HUES6 (cell line): ENCODE measurements around the gene AKR7A3.
"Not testable (repeated sequence)": the region's sequence is repeated elsewhere in the genome, so short reads cannot be mapped to it uniquely, and the experiment has no call there.

Experiments used
- H3K27ac ChIP-seq: 2 replicates; pipeline ENCODE4 v1.7.0; 2013; ENCODE audit warnings: low read depth, mild to moderate bottlenecking, low read length, inconsistent platforms
- H3K27me3 ChIP-seq: 2 replicates; pipeline ENCODE4 v1.6.1; 2013; ENCODE audit warnings: low read length; ENCODE audit not compliant: control insufficient read depth, insufficient read depth
- H3K36me3 ChIP-seq: 2 replicates; pipeline ENCODE4 v1.6.1; 2013; ENCODE audit warnings: low read length; ENCODE audit not compliant: control insufficient read depth, insufficient read depth
- H3K4me1 ChIP-seq: 2 replicates; pipeline ENCODE4 v1.6.1; 2013; ENCODE audit warnings: low read length; ENCODE audit not compliant: control insufficient read depth, insufficient read depth
- H3K4me3 ChIP-seq: 2 replicates; pipeline ENCODE4 v1.5.1; 2013; ENCODE audit warnings: low read depth, low read length
- H3K9ac ChIP-seq: one replicate; pipeline ENCODE4 v1.6.1; 2013; ENCODE audit warnings: mild to moderate bottlenecking, low read length
- H3K9me3 ChIP-seq: 2 replicates; pipeline ENCODE4 v1.6.1; 2013; ENCODE audit warnings: low read depth, low read length; ENCODE audit not compliant: control insufficient read depth, insufficient read depth

AKR7A3 gene

DNA sequence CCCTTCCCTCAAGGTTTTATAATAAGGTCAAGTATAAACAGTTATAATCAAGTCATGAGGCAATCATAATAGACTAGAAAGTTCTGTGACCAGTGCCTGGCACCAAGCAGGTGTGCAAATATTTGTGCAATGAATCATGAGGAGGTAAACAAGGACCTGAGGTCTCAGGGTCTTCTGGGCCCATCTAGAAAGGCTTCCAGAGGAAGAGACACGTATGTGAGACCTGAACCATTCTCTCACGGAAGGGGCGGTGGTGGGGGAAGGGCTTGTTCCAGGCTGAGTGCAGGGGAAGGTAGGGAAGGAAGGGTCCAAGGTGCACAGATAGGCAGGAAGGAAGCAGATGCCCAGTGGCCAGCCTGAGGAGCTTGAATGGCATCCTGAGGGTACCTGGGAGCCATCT is 3.2 kb downstream of the AKR7A3 start:
- not testable (repeated sequence) for H3K9ac ChIP-seq, H3K36me3 ChIP-seq, H3K27ac ChIP-seq, H3K9me3 ChIP-seq, H3K4me1 ChIP-seq, H3K4me3 ChIP-seq
- H3K27me3 ChIP-seq, result peaks cover 27% of the 10 kb centered on the region

DNA sequence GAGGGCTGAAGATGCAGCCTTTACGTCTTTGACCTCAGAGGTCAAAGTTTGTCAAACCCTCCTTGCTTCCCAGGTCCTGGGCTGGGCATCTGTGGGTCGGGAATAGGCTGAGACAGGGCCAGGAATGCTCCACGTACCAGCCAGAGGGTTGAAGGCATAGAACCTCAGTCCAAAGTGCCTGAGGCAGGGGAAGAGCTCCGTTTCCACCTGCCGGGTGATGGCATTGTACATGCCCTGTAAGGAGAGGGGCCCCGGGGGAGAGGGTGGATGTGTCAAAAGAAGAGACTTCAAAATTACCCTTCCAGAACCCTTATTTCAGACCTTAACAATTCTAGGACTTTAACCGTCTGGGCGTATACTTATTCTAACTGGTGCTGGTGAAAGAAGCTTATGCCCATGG is 3.7 kb downstream of the AKR7A3 start:
- H3K9ac ChIP-seq, result no peak overlapping the region
- no peak overlapping the region for H3K27ac ChIP-seq
- peaks cover 23% of the 10 kb centered on the region for H3K27me3 ChIP-seq

DNA sequence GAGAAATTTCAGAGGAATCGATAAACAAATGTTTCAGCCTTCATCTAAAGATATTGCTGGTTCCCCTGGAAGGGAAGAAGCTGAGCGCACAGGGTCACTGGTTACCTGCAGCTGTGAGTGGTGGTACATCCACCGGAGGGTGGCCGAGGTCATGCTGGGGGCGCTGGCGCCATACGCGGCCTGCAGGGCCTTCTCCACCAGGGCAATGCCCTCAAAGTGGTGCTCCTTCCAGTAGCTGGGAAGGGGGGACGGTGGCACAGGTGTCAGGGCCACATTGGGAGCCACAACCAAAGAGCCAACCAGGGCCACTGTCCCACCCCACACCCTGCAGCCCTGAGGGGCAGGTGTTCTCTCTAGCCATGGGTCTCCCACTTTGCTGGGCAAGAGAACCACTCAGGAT is 4.7 kb downstream of the AKR7A3 start:
- H3K27me3 ChIP-seq, result peaks cover 13% of the 10 kb centered on the region; the same call in 1 of the 2 replicates
- peaks cover 4% of the 10 kb centered on the region; the same call in 1 of the 2 replicates for H3K36me3 ChIP-seq
- H3K27ac ChIP-seq, result no peak overlapping the region
- H3K9me3 ChIP-seq, result no peaks in the 10 kb centered on the region
- H3K4me3 ChIP-seq, result no peak overlapping the region
- H3K4me1 ChIP-seq, result no peaks in the 10 kb centered on the region
- no peak overlapping the region for H3K9ac ChIP-seq

More for the DNA sequence above, 3.7 kb downstream of the AKR7A3 start:
- Histone ChIP-seq H3K4me3 (no peak overlapping the region), H3K4me1 (no peaks in the 10 kb centered on the region), H3K36me3 (peaks cover 4% of the 10 kb centered on the region; the same call in 1 of the 2 replicates), H3K9me3 (no peaks in the 10 kb centered on the region)

DNA sequence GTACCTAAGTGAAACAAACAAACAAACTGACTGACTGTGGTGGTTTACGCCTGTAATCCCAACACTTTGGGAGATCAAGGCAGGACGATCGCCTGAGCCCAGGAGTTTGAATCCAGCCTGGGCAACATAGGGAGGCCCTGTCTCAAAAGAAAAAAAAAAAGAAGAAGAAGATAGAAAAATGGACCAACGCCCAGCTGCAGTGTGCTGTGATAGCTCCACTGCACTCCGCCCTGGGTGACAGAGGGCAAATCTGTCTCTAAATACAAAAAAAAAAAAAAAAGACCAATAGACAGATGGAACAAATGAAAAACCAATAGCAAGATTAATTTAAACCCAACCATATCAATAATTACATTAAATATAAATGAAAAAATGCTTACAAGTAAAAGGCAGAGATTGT is 13.9 kb downstream of the AKR7A3 start:
- Histone ChIP-seq H3K4me1 (no peaks in the 10 kb centered on the region), H3K27ac (no peak overlapping the region), H3K9ac (no peak overlapping the region), H3K9me3 (no peaks in the 10 kb centered on the region), H3K27me3 (peaks cover 13% of the 10 kb centered on the region; the same call in 1 of the 2 replicates), H3K36me3 (no peaks in the 10 kb centered on the region), H3K4me3 (no peak overlapping the region)

DNA sequence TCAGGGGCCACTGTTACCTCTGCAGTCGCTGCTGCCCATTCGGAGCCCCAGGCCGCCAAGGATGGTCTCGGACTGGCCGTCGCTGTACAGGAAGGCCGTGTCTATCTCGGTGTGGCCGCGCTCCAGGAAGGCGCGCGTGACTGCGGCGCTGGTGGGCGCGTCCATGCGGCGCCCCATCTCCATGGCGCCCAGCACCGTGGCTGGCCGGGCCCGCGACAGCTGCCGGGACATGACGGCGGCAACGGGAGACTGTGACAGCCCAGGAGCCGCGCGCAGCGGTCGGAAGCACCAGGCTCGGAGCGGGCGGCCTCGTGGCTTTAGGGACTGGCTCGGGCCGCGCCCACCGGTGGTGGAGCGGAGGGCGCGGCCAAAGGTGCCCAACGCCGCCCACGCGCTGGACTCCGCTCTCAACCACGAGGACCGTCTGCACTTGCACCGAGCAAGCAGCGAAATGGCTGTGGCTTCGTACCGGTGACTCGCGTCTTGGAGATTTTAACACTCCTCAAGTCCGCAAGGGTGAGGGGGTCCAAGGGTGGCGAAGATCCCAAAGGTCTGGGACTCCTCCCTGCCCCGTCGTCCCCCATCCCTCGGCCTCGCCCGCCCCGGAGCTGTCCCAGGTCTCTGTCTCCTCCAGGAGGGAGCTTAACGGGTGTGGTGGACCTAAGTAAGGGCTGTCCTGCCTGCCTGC is 14.6 kb downstream of the AKR7A3 start:
- H3K27ac ChIP-seq, H3K9me3 ChIP-seq, H3K36me3 ChIP-seq, H3K4me1 ChIP-seq, H3K4me3 ChIP-seq, H3K9ac ChIP-seq: not testable (repeated sequence)
- peaks cover 13% of the 10 kb centered on the region; the same call in 1 of the 2 replicates for H3K27me3 ChIP-seq

DNA sequence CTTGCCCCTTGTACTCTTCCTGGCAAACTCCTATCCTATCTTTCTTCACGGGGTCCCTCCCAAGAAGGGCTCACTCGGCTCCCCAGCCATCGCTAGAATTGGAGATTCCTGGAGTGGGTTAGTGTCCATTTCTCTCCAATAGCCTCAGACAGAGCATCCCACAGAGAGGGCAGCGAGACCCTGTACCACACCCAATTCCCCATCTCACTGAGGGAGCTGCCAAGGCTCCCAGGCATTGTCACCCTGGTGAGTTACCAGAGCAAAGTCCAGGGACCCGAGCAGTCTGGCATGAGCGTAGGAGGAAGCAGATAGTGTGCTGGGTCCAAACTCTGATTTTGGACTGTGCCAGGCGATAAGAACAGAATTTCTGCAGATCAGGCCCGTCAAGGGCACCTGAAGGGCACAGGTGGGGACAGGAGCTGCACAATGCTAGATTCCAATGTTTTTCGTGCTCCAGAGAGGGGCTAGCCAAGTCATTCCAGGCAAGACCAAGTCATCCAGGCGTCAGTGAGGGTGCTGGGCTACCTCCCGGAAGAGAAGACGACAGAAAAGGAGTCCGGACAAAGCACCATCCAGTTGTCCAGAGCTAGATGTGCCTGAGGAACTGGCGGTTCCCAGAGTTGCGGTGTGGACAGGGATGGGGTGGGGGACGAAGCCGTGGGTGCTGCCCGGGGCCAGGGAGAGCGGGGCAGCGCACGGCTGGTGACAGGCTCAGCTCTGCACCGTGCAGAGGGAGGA is 15.3 kb downstream of the AKR7A3 start:
- no peak overlapping the region for H3K4me3 ChIP-seq

DNA sequence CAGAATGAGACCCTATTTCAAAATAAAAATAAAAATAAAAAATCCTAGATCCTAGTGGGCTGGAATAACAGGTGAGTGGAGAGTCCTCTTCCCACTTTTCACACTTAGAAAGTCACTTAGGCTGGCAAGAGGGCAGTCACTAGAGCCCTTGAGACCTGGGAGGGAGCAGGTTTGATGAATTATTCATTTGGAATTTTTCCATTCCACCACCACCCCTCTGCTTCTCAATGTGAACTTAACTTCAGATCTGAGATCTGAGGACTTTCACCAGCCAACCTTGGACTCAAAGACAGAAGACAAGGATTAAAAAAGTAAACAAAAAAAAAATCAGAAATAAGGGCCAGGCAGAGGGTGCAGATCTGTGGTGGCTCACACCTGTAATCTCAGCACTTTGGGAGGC is 16.5 kb downstream of the AKR7A3 start:
- no peaks in the 10 kb centered on the region for H3K36me3 ChIP-seq
- no peak overlapping the region for H3K9ac ChIP-seq
- H3K27ac ChIP-seq, result no peak overlapping the region
- H3K4me1 ChIP-seq, result no peaks in the 10 kb centered on the region
- peaks cover 13% of the 10 kb centered on the region; the same call in 1 of the 2 replicates for H3K27me3 ChIP-seq
- H3K4me3 ChIP-seq, result no peak overlapping the region
- no peaks in the 10 kb centered on the region for H3K9me3 ChIP-seq

More for the DNA sequence above, 15.3 kb downstream of the AKR7A3 start:
- Histone ChIP-seq H3K27ac (no peak overlapping the region), H3K27me3 (peaks cover 13% of the 10 kb centered on the region; the same call in 1 of the 2 replicates), H3K9me3 (no peaks in the 10 kb centered on the region), H3K9ac (no peak overlapping the region), H3K4me1 (no peaks in the 10 kb centered on the region), H3K36me3 (no peaks in the 10 kb centered on the region)

DNA sequence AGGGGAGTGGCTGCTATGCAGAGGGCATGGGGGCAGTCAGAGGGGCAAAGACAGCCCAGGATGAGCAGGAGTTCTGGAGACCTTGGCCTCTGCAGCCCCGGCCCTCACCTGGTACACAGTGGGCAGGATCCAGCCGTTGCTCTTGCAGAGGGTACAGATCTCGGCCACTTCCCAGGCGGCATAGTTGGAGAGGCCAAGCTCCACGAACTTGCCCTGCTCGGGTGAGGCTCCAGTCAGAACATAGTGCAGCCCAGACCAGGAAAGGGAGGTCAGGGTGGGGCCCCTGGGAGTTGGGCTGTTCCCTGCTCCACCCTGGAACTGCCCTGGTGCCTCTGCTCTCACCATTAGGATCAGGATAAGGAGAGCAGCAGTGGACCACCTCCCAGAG is 18.2 kb downstream of the AKR7A3 start:
- H3K36me3 ChIP-seq, H3K9ac ChIP-seq, H3K4me3 ChIP-seq, H3K4me1 ChIP-seq, H3K9me3 ChIP-seq, H3K27ac ChIP-seq: not testable (repeated sequence)
- peaks cover 13% of the 10 kb centered on the region; the same call in 1 of the 2 replicates for H3K27me3 ChIP-seq

DNA sequence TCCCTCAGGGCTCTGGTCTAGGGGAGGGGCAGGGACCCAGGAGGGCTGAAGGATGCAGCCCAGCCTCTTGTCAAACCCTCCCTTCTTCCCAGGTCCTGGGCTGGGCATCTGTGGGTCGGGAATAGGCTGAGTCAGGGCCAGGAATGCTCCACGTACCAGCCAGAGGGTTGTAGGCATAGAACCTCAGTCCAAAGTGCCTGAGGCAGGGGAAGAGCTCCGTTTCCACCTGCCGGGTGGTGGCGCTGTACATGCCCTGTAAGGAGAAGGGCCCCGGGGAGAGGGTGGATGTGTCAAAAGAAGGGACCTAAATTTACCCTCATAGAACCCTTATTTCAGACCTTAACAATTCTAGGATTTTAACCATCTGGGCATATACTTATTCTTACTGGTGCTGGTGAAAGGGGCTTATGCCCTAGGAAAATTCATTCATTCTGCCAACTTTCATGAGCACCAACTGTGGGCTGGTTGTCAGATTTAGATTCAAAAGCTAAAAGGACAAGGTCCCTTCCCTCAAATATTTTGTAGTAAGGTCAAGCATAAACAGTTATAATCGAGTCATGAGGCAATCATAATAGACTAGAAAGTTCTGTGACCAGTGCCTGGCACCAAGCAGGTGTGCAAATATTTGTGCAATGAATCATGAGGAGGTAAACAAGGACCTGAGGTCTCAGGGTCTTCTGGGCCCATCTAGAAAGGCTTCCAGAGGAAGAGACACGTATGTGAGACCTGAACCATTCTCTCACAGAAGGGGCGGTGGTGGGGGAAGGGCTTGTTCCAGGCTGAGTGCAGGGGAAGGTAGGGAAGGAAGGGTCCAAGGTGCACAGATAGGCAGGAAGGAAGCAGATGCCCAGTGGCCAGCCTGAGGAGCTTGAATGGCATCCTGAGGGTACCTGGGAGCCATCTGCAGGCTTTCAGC is 18.9 kb downstream of the AKR7A3 start:
- not testable (repeated sequence) for H3K9ac ChIP-seq, H3K27ac ChIP-seq, H3K4me3 ChIP-seq, H3K4me1 ChIP-seq, H3K9me3 ChIP-seq, H3K36me3 ChIP-seq
- H3K27me3 ChIP-seq, result peaks cover 13% of the 10 kb centered on the region; the same call in 1 of the 2 replicates

DNA sequence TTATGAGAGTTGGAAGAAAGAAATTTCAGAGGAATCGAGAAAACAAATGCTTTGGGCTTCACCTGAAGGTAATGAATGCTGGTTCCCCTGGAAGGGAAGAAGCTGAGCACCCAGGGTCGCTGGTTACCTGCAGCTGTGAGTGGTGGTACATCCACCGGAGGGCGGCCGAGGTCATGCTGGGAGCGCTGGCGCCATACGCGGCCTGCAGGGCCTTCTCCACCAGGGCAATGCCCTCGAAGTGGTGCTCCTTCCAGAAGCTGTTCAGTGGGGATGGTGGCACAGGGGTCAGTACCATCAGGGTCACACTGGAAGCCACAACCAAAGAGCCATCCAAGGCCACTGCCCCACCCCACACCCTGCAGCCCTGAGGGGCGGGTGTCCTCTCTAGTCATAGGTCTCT is 20.1 kb downstream of the AKR7A3 start:
- Histone ChIP-seq H3K27me3 (peaks cover 3% of the 10 kb centered on the region; the same call in 1 of the 2 replicates), H3K9me3 (no peaks in the 10 kb centered on the region), H3K9ac (no peak overlapping the region), H3K4me3 (no peak overlapping the region), H3K4me1 (no peaks in the 10 kb centered on the region), H3K27ac (no peak overlapping the region), H3K36me3 (no peaks in the 10 kb centered on the region)
